Liver (tissue), 3 donors: ENCODE measurements around the gene TRIM63.

Experiments
- CTCF ChIP-seq: fragments of 150-350 bp; IDR thresholded peaks from 2 replicates; pipeline ENCODE4 v1.5.1; 2017; ENCODE audit warnings: improper control_type of control experiment, low read depth, low read length; ENCODE audit not compliant: missing input control
- EGR1 ChIP-seq, 2 donors: IDR thresholded peaks; 2 replicates each; pipeline ENCODE4 v1.6.1; 2016 to 2018; ENCODE audit warnings: antibody characterized with exemption in 2 of 2, low read depth in 2 of 2
- FOXA1 ChIP-seq: IDR thresholded peaks from 2 replicates; pipeline ENCODE4 v1.6.1; 2016; ENCODE audit warnings: antibody characterized with exemption
- GABPA ChIP-seq, 2 donors: IDR thresholded peaks in 1 of 2; conservative IDR thresholded peaks in 1 of 2; 2 replicates each; pipeline ENCODE4 v1.6.1; 2016; ENCODE audit warnings: antibody characterized with exemption in 2 of 2, mild to moderate bottlenecking in 1 of 2, moderate library complexity in 1 of 2
- HNF4A ChIP-seq, 2 donors: conservative IDR thresholded peaks; 2 replicates each; pipeline ENCODE4 v1.6.1; 2016; ENCODE audit warnings: antibody characterized with exemption in 2 of 2, mild to moderate bottlenecking in 2 of 2
- JUND ChIP-seq, 2 donors: IDR thresholded peaks; 2 replicates each; pipeline ENCODE4 v1.6.1; 2016; ENCODE audit warnings: antibody characterized with exemption in 2 of 2
- MAX ChIP-seq: IDR thresholded peaks from 2 replicates; pipeline ENCODE4 v1.6.1; 2016; ENCODE audit warnings: antibody characterized with exemption
- RAD21 ChIP-seq, 2 donors: IDR thresholded peaks; 2 replicates each; pipeline ENCODE4 v1.6.1; 2016; ENCODE audit warnings: antibody characterized with exemption in 2 of 2, mild to moderate bottlenecking in 2 of 2
- REST ChIP-seq: IDR thresholded peaks from 2 replicates; pipeline ENCODE4 v1.6.1; 2016; ENCODE audit warnings: antibody characterized with exemption, mild to moderate bottlenecking
- SP1 ChIP-seq: IDR thresholded peaks from 2 replicates; pipeline ENCODE4 v1.6.1; 2018; ENCODE audit warnings: antibody characterized with exemption, mild to moderate bottlenecking
- TAF1 ChIP-seq: conservative IDR thresholded peaks from 2 replicates; pipeline ENCODE4 v1.6.1; 2016; ENCODE audit warnings: antibody characterized with exemption, mild to moderate bottlenecking
- YY1 ChIP-seq: IDR thresholded peaks from 2 replicates; pipeline ENCODE4 v1.6.1; 2016; ENCODE audit warnings: antibody characterized with exemption, mild to moderate bottlenecking
- ZBTB33 ChIP-seq: IDR thresholded peaks from 2 replicates; pipeline ENCODE4 v1.6.1; 2016; ENCODE audit warnings: antibody characterized with exemption
- donor health status: healthy.
- donor health status: healthy.

GRCh38 chr1:26070963-26071342 lies 3.5 kb upstream of the TRIM63 start:
- TF ChIP-seq YY1 (no peak), CTCF (no peak), MAX (no peak), RAD21 (IDR thresholded peaks at IDR 0.05) (no peak), EGR1 (IDR thresholded peaks at IDR 0.05; ENCODE audit: low read depth in 2 of 2) (no peak), TAF1 (no peak), FOXA1 (no peak), JUND (IDR thresholded peaks at IDR 0.05) (no peak), REST (no peak), HNF4A (conservative IDR thresholded peaks at IDR 0.05) (no peak), GABPA (IDR thresholded peaks at IDR 0.05 in 1 of 2, conservative IDR thresholded peaks at IDR 0.05 in 1 of 2) (no peak), SP1 (no peak), ZBTB33 (no peak)
